LNCaP clone FGC (cell line): ENCODE results near the gene LINC00632.

Experiments used
- DNase-seq: peaks from one replicate; pipeline ENCODE4 v3.0.0-alpha.2; 2011; ENCODE audit warnings: low read depth
- H3K4me3 ChIP-seq: 2 replicates; pipeline ENCODE4 v1.5.1; 2011; ENCODE audit warnings: mild to moderate bottlenecking, low read depth, low read length, control low read depth
- CTCF ChIP-seq: IDR thresholded peaks from 2 replicates; pipeline ENCODE4 v1.5.1; 2012; ENCODE audit warnings: mild to moderate bottlenecking; ENCODE audit not compliant: control insufficient read depth, insufficient read depth; ENCODE audit errors: extremely low read depth

The LINC00632 gene

GRCh38 chrX:140701480-140701879, 8.1 kb upstream of the LINC00632 start:
- TF ChIP-seq CTCF: peak; percentile 45
- DNase-seq: no peak
- H3K4me3 ChIP-seq: no peak overlapping the region

GRCh38 chrX:140710710-140711109, 1.2 kb downstream of the LINC00632 start:
- no peak for DNase-seq
- TF ChIP-seq CTCF: no peak
- H3K4me3 ChIP-seq: no peak overlapping the region

DNA sequence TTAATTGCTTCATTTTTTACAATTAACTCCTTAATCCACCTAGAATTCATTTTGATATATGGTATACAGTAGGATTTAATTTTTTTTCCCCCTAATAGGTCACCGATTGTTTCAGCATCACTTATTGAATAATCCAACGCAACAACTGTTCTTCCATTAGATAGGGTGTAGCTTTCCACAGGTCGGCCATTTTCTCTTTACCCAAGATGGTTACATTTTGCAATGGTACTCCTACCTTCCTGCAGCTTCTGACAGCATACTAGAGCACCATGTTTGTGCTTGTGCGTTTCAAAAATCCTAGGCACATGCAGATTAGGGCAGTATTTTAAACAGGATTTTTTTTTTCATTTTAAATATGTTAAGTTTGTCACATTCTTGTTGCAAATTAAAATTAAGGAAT, 2.3 kb downstream of the LINC00632 start:
- no peak overlapping the region for H3K4me3 ChIP-seq
- no peak for TF ChIP-seq CTCF
- DNase-seq: no peak

DNA sequence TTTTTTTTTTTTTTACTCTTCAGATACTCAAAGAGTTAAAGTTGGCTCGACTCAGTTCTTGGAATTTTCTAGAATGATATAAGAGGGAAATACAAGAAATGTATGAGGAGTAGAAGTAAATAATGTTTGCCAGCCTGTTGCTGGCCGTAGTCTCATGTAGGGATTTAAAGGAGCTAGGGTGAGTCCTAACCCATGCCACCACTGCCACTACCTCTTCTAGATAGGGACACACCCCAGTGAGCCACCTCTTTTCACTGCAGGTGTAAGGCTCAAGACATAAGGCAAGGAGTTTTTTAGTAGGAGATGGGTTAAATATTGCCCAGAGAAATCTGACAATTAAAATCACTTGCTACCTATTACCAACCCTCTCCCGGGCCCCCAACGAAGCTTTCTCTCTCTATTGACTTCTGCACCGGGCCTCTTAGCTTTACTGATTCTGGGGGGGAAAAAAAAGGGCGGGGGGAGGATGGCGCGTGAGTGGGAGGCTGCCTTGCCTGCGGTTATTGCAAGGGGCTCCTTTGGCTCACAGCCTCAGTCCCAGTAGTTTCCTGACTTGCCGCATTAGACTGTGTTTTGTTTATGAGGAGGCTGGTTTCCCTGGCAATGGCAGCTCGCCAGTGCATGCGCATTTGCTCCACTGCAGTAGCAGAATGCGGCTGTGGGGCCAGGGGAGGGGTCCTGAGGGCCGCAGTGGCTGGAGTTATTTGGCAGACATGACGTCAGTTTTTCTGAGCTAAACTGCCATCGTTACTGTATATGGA, 3.0 kb downstream of the LINC00632 start:
- TF ChIP-seq CTCF: no peak
- H3K4me3 ChIP-seq: no peak overlapping the region; the same call in 1 of the 2 replicates
- DNase-seq: no peak

- DNase-seq: no peak
Observed at GRCh38 chrX:140713174-140713539, 3.6 kb downstream of the LINC00632 start.

GRCh38 chrX:140715787-140716186, 6.2 kb downstream of the LINC00632 start:
- no peak for TF ChIP-seq CTCF

More at GRCh38 chrX:140713174-140713539, 3.6 kb downstream of the LINC00632 start:
- TF ChIP-seq CTCF: no peak
- no peak overlapping the region for H3K4me3 ChIP-seq

More at GRCh38 chrX:140715787-140716186, 6.2 kb downstream of the LINC00632 start:
- no peak for DNase-seq
- H3K4me3 ChIP-seq: no peak overlapping the region
